Gastrocnemius medialis (tissue), 4 donors: ENCODE results near the gene BDKRB1.

Experiments
- POLR2A ChIP-seq, 2 donors: fragments of 450-650 bp; IDR thresholded peaks; one replicate each; pipeline ENCODE4 v1.6.1; 2017; ENCODE audit warnings: antibody characterized with exemption in 2 of 2, mild to moderate bottlenecking in 2 of 2, moderate library complexity in 2 of 2
- TF ChIP-seq, protein P1 (sequence below), 5 experiments: fragments of 450-650 bp in 3 of 5; fragments of 200-600 bp in 2 of 5; sonication (generic) in 2 of 5; IDR thresholded peaks in 4 of 5; conservative IDR thresholded peaks in 1 of 5; 1 replicate in 4 of 5; 2 replicates in 1 of 5; pipeline ENCODE4 v1.5.1; 2016 to 2019; ENCODE audit warnings: antibody characterized with exemption in 5 of 5, mild to moderate bottlenecking in 3 of 5, moderate library complexity in 3 of 5

DNA sequence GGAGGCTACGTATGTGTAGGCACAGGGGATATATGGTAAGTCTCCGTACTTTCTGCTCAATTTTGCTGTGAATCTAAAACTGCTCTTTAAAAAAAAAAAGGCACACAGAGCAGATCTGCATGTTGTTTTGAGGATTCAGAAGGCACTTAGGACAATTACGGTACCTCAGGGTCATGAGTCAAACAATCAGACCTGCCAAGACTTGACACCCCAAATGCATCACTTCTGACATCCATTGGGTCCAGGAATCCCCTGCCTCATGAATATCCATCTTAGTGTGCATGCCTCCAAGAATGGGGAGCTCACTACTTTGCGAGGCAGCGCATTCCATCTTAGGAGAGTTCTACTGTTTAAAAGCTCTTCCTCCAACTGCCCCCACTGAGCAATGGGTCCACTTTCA, 48.3 kb upstream of the BDKRB1 start:
- TF ChIP-seq, protein P1, sequence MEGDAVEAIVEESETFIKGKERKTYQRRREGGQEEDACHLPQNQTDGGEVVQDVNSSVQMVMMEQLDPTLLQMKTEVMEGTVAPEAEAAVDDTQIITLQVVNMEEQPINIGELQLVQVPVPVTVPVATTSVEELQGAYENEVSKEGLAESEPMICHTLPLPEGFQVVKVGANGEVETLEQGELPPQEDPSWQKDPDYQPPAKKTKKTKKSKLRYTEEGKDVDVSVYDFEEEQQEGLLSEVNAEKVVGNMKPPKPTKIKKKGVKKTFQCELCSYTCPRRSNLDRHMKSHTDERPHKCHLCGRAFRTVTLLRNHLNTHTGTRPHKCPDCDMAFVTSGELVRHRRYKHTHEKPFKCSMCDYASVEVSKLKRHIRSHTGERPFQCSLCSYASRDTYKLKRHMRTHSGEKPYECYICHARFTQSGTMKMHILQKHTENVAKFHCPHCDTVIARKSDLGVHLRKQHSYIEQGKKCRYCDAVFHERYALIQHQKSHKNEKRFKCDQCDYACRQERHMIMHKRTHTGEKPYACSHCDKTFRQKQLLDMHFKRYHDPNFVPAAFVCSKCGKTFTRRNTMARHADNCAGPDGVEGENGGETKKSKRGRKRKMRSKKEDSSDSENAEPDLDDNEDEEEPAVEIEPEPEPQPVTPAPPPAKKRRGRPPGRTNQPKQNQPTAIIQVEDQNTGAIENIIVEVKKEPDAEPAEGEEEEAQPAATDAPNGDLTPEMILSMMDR (IDR thresholded peaks at IDR 0.05 in 4 of 5, conservative IDR thresholded peaks at IDR 0.05 in 1 of 5), result no peak
- no peak for TF ChIP-seq POLR2A (IDR thresholded peaks at IDR 0.05)
